Fibroblast of the aortic adventitia (primary cell): Measurements from ENCODE around the gene TRIM71. TPM values are rescaled to one million over a fixed set of nuclear protein-coding genes. Genes with fewer than 3 reads are reported as not detected.

Experiments
- DNase-seq: peaks from one replicate; pipeline ENCODE4 v3.0.0-alpha.2; 2010; ENCODE audit warnings: low read depth
- H3K4me3 ChIP-seq: 2 replicates; pipeline ENCODE4 v1.5.1; 2011; ENCODE audit warnings: low read depth, mild to moderate bottlenecking, control low read depth, low read length, moderate library complexity
- total RNA-seq: library from RNA; depleted of rRNA; stranded (reverse); fragments of >200 nt; gene quantifications from 2 replicates; pipeline ENCODE4 v1.2.3, GENCODE V29; 2012; ENCODE audit warnings: low replicate concordance
- TF ChIP-seq, protein P1 (sequence below): IDR thresholded peaks from 2 replicates; pipeline ENCODE4 v1.5.1; 2011; ENCODE audit warnings: mild to moderate bottlenecking, low read length, control low read depth, inconsistent platforms; ENCODE audit not compliant: insufficient read depth

The TRIM71 gene
- total RNA-seq, 1 donor = not detected

DNA sequence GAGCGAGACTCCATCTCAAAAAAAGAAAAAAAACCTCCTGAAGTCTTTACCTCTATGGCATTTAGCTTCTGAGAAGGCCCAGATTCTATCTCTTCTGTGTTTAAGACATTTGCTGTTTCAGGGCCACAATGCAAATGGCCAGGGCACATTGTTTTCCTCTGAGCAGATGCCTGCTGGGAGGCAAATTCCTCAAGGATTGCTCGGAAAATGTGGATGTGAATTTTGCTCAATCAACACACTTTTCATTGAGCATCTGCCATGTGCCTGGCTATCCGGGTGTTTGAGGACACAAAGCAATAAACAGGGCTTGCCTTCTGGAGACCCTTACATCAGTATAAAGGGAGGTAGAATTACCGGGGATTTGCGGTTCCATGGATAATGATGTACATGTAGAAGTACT, 20.0 kb downstream of the TRIM71 start:
- H3K4me3 ChIP-seq = no peak overlapping the region
- TF ChIP-seq, protein P1, sequence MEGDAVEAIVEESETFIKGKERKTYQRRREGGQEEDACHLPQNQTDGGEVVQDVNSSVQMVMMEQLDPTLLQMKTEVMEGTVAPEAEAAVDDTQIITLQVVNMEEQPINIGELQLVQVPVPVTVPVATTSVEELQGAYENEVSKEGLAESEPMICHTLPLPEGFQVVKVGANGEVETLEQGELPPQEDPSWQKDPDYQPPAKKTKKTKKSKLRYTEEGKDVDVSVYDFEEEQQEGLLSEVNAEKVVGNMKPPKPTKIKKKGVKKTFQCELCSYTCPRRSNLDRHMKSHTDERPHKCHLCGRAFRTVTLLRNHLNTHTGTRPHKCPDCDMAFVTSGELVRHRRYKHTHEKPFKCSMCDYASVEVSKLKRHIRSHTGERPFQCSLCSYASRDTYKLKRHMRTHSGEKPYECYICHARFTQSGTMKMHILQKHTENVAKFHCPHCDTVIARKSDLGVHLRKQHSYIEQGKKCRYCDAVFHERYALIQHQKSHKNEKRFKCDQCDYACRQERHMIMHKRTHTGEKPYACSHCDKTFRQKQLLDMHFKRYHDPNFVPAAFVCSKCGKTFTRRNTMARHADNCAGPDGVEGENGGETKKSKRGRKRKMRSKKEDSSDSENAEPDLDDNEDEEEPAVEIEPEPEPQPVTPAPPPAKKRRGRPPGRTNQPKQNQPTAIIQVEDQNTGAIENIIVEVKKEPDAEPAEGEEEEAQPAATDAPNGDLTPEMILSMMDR = no peak
- no peak for DNase-seq

DNA sequence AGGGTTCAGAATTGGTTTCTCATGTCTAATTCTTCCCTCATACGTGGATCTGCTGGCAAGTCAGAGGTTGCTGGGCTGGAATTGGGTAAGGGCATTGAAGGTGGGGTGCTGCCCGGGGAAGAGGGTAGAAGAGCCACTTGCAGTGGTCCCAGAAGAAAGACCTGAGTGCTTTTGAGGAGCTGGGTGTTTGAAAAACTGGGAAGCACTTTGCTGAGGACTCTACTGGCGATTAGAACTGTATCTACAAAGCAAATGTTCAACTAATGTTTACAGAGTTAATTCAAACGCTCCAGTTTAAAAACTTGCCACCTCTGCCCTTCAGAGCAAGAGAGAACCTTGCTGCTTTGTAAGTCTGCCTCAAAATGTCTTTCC, 21.9 kb downstream of the TRIM71 start:
- TF ChIP-seq, protein P1 = no peak
- H3K4me3 ChIP-seq = no peak overlapping the region
- no peak for DNase-seq

DNA sequence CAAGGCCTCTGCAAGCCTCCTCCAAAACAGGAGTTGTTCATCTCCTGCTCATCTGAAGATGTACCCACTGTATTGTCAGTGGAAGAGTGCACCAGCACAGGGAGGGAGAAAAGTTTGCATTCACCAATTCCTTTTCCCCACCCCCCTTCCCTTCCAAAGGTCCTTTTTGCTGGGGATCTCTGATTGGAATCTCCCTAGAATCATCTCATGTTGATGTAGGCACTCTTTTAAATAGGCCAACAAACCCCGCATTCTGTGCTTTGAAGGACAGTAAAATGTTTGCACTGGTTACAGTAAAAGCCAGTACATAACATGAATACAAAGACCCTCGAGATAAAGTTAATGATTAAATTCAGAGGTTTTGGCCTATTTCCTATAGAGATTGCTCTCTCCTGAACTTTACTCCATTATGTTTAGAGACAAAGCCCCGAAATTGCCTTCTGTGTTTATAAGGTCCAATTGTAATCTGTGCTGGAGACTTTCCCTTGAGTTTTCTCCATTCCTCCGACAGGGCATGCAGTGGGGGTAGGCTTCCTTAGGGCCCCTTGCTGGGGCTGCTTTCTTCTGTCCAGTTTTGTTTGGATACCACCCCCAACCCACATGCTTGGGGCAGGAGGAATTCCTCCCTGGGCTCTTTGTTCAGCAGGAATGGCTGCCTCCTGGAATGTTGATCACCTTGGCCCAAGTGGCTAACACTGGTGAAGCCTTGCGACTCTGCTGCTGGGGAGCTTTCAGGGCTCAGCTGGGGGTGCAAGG, 22.5 kb downstream of the TRIM71 start:
- no peak for DNase-seq
- TF ChIP-seq, protein P1 = no peak
- H3K4me3 ChIP-seq = no peak overlapping the region

DNA sequence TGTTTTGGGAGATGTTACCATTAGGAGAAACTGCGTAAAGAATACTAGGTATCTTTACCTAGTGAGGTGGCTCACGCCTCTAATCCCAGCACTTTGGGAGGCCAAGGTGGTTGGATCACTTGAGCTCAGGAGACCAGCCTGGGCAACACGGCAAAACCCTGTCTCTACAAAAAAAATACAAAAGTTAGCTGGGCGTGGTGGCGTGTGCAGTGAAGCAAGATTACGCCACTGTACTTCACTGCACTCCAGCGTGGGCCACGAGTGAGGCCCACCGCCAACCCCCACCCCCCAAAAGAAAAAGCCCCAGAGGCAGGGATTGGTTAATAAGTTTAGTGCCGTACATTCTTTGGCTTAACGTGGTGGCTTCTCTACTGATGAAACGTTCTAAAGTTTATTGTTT, 23.5 kb downstream of the TRIM71 start:
- H3K4me3 ChIP-seq = no peak overlapping the region
- no peak for DNase-seq
- TF ChIP-seq, protein P1 = no peak

DNA sequence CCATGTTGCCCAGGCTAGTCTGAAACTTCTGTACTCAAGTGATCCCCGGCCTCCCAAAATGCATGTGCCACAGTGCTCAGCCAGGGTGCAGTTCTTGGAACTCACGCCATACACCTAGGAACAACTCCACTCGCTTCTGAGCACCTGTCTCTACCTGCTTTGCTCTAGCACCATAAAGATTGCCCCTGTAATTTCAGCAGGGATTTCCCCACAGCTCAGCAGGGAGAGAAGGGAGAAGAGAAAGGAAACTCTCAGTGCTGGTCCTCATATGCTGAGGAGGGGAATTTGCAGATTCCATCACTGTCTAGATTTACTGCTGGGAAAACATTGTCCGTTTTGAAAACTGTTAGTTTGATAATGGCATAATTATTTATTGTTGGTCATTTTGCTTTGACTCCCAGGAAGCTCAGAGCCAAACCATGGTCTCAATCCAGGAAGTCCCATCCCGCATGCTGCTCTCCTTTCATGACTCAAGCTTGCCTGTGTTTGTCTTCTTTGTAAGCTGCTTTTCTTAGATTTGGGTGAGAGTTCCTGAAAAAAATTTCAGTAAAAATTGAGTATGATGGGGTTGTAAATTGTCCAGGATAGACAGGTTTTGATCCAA, 24.2 kb downstream of the TRIM71 start:
- H3K4me3 ChIP-seq = no peak overlapping the region
- TF ChIP-seq, protein P1 = no peak
- no peak for DNase-seq

DNA sequence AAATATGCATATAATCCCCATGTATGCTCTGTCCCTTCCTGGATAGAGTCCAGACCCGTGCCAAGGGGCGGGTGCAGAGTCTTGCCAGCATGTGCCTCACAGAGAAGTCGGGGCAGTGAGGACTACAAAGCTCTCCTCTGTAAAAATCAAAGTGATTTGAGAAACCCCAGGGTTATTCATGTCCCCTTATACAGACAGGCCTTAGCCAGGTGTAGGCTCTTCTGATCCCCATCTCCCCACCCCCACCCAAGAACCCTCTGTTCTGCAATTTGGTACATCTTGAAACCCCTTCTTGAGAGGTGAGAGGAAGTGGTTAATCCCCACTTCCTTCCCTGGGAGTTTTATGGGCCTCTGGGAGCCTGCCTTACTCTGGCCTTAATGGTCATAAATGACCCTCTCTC, 24.7 kb downstream of the TRIM71 start:
- DNase-seq = no peak
- no peak overlapping the region for H3K4me3 ChIP-seq
- TF ChIP-seq, protein P1 = no peak

DNA sequence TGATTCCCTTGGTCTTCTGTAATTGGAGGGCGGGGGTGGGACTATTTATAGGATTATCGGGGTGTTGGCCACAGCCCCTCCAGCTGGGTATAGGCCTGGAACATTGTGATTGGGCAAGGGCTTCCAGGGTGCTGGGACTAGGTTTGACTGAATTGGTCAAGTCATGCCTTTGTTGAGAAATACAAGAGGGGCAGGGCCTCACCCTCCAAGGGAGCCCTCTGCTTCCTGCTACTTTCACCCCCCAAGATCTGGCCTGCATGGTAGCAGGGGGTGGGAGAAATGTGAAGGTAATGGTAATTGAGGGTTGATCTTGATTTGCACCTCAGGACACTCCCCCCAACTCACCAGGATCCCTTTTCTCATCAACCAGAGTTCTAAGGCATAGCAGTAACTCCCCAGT, 25.2 kb downstream of the TRIM71 start:
- DNase-seq = no peak
- TF ChIP-seq, protein P1 = no peak

More for the DNA sequence above, 25.2 kb downstream of the TRIM71 start:
- H3K4me3 ChIP-seq = no peak overlapping the region
